Medulla oblongata (tissue), 1 donor: ENCODE data around the gene TIMELESS.
"Not testable (repeated sequence)": the region's sequence is repeated elsewhere in the genome, so short reads cannot be mapped to it uniquely, and the experiment has no call there.

ENCODE experiments used
- DNase-seq: peaks from one replicate; pipeline ENCODE4 v3.0.0-alpha.2; 2015; ENCODE audit errors: extremely low spot score

Gene TIMELESS

DNA sequence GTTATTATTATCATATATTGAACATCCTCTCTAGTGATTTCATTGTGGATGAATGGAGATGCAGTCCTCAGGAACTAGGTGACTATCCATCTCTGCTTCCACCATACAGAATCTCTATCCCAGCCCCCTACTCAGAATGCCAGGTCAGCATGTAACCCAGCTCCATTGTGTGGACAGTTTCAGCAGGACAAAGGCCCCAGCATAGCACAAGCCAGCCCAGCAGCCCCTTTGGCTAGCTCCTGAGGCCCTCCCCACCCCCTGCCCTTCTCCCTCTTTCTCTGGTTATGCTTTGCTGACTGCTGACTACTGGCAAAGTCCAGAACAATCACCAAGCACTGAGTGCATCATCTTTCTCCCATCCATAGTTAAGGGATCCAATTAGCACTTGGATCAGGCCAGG, 13.3 kb upstream of the TIMELESS start:
- DNase-seq = no peak

DNA sequence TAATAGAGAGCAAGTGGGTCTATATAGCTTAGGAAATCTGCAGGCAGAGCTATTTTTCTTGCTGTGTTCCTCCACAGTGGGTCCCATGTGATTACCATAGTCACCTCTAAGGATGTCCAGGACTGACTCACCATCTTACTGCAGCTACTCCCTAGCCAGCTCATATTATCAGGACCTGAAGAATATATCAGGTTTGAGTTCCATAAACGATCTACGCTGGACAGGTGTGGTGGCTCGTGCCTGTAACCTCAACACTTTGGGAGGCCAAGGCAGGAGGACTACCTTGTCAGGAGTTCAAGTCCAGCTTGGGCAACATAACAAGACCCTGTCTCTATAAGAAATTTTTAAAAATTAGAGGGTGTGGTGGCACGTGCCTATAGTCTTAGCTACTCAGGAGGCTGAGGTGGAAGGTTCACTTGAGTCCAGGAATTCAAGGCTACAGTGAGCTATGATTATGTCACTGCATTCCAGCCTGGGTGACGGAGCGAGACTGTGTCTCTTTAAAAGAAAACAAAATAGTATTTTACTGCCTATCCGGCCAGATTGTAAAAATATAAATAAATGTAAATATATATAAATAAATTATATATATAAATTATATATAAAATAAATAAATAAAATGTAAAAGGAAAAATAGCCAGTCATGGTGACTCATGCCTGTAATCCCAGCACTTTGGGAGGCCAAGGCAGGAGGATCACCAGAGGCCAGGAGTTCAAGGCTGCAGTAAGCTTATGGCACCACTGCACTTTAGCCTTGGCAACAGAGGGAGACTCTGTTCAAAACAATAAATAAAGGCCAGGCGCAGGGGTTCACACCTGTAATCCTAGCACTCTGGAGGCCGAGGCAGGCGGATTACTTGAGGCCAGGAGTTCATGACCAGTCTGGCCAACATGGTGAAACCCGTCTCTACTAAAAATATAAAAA, 12.3 kb upstream of the TIMELESS start:
- no peak for DNase-seq

DNA sequence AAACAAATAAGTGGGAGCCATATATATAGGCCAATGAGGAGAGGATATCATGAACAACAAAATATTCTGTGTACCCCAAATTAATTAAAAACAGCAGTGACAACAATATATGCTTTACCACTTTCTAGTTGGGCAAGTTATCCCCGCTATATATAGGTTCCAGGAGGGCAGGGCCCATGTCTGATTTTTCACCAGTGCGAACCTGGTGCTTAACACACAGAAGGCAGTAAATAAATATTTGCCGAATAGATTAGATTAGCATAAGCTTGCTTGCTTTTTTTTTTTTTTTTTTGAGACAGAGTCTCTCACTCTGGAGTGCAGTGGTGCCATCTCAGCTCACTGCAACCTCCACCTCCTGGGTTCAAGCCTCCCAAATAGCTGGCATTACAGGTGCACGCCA, 8.6 kb upstream of the TIMELESS start:
- DNase-seq = no peak

DNA sequence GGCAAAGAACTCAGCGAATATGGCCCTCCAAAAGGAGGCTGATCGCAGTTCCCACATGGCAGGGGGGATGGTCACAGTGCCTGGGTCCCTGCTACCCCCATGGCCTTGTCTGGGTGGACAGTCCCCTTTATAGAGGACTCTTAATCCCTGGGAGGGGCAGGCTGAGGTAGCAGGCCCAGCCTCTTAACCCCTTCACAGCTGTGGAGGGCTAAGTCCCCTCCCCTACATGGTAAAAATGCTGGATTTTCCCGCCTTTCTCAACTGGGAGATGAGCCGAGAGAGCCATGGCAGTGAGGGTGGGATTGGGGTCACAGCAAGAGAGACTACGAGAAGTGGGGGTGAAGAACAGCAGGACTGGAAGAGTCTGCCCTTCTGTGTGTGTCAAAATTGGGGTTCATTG, 5.3 kb upstream of the TIMELESS start, which contains the start of gene MIP:
MIP (minus strand) TSS at position 101 of the 400 bp plus-strand sequence; CDS start at position 57, 44 bp downstream.
- no peak for DNase-seq

DNA sequence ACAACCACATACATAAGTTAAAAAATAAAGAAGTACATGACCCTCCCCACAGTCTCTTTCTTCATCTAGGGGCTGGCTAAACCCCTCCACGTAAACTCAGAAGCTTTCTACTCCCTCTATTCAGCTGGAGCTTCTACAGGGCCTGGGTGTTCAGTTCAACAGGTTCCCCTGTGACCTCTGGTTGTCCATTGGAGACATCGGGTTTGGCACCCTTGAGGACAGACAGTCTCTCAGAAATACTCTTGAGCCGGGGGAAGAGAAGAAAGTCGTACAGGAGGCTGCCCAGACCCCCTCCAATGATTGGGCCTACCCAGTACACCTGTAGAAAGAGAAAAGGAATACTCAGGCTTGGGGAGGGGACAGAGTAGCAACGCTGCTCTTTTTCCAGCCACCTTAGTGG, 1.9 kb upstream of the TIMELESS start:
- no peak for DNase-seq

DNA sequence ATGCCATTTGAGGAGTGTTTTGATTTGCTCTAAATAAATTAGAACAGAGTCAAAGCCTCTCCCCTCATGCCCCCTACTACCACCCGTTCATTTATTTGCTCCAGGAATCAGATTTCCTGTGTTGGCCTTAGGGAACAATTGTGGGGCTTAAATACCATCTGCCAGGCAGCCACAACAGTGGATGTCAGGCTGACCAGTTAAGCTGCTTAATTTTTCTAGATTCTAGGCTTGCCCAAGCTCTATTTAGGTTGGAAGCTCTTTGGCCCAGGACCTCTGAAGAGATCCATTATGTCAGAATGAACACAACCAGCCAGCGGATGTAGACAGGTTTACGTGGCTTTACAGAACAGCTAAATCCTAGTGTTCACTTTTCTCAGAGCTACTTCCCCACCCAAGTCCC, 1.0 kb upstream of the TIMELESS start:
- no peak for DNase-seq

DNA sequence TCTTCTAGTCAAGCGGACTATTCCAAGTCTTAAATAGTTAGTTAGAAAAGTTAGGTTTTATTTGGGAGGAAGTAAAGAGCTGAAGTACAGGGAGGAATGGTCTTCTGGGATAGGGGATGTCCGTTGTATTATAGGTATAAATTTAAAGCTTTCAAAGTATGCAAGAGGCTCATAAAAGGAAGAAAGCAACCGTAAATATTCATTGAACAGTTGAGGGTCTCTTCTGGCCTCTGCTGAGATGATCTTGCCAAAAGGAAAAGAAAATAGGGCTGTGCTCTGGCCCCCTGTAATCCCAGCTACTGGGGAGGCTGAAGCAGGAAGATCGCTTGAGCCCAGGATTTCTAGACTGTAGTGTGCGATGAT, 377 bp upstream of the TIMELESS start:
- no peak for DNase-seq

DNA sequence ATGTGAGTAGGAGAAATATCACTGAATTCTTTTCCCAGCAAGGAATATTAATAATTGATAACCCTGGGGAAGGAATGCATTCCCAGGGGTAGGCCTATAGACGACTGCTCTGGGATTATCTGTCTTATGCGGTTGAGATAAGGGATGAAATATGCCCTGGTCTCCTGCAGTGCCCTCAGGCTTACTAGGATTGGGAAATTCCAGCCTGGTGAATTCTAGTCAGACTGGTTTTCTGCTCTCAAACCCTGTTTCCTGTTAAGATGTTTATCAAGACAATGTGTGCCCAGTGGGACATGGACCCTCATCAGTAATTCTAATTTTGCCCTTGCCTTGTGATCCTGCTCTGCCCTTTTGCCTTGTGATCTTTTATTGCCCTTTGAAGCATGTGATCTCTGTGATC, 6.0 kb downstream of the TIMELESS start:
- DNase-seq = not testable (repeated sequence)

DNA sequence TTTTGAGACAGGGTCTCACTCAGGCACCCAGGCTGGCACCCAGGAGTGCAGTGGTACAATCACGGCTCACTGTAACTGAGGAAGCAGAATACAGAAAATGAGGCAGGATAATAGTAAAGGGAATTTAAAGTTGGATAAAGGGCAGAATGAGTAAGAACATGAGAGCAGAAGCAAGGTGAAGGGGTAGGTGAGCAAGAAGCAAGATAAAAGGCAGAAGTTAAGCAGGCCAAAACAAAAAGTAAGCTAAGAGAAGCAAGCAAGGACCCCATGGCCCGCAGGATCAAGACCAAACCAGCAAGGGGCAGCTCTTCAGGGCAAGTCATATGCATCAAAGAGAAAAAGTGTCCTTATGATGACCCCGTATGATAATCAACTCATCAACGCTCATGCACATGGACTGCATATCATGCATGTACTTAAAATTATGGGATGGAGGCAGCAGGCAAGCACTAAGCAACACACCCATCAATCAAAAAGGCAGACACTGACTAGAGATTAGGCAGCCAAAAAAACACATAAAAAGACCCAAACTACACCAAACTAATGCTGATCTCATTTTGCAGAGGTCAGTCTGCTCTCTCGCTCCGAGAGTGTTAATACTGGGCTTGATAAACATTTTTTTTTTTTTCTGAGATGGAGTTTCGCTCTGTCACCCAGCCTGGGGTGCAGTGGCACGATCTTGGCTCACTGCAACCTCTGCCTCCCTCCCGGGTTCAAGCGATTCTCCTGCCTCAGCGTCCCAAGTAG, 11.6 kb downstream of the TIMELESS start:
- no peak for DNase-seq

DNA sequence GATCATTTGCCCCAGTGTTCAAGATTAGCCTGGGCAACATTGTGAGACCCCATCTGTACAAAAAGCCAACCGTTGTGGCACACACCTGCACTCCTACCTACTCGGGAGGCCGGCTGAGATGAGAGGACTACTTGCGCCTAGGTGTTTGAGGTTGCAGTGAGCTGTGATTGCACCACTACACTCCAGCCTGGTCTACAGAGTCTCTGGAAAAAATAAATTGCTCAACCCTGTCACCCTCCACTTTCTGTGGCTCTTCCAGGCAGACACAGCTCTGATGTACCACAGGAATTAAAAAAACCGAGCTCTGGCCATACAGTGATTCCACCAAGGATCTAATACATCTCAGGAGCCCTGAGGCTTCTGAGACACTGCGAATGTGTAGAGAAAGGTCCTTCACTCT, 14.4 kb downstream of the TIMELESS start:
- no peak for DNase-seq

DNA sequence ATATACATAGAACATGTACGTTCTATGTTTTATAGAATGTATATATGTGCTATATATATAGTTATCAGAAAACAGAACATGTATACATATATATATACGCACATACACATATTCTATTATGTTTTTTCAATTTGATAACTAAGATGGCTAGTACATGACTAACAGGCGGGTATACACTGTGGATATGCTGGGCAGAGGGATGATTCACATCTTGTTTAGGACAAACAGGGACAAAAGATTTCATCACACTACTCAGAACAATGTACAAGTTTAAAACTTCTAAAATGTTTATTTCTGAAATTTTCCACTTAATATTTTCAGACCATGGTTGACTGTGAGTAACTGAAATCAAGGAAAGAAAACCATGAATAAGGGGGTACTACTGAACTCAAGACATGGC, 17.4 kb downstream of the TIMELESS start:
- no peak for DNase-seq

DNA sequence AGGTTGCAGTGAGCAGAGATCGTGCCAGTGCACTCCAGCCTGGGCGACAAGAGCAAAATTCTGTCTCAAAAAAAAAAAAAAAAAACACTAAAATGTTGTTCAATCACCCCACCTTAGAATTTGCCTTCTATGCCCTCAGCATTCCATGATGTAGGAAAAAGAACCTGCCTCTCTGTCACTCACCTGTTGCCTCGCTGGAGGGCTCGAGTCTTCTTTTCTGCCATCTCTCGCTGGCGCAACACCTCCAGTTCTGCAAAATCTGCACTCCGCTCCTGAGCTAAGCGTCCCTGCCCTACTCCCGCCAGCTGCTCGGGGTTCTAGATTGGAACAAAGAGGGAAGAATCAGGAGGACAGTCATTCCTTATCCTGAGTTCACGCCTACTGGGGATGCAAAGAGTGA, 17.9 kb downstream of the TIMELESS start:
- no peak for DNase-seq

DNA sequence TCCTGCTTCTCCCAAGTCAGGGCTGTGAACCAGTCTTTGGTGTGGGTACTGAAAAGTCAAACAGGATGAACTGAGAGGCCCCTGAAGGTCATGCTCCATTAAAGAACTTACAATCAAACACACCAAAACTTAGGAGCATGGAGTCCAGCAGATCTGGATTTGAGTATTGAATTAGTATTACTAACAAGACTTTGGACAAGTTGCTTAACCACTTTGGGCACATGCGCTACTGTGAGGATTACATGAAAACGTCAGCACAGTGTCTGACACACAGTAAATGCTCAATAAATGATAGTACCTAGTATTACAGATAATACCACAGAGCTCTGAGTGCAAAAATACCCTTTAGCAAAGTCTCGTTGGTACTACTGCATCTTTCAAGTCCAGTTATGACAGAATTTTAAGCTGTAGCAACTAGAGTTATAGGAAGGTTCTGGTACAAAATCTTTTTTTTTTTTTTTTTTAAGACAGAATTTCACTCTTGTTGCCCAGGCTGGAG, 23.2 kb downstream of the TIMELESS start:
- no peak for DNase-seq

DNA sequence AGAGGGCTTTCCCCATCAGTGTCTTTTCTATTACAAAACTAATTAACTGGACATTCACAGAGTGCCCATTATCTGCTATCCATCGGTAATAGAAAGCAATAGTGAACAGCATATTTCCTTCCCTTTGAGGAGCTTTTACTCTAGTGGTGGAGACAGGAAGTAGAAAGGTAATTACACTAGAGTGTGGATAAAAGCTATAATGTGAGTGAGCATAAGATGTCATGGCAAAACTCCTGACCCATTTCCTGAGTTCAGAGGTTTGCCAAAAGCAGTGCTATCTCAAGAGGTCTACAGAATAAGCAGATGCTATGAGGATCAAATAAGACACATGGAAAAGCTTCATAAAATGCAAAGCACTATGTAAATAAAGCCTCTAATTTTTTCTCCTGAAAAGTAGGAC, 24.0 kb downstream of the TIMELESS start:
- DNase-seq = no peak

DNA sequence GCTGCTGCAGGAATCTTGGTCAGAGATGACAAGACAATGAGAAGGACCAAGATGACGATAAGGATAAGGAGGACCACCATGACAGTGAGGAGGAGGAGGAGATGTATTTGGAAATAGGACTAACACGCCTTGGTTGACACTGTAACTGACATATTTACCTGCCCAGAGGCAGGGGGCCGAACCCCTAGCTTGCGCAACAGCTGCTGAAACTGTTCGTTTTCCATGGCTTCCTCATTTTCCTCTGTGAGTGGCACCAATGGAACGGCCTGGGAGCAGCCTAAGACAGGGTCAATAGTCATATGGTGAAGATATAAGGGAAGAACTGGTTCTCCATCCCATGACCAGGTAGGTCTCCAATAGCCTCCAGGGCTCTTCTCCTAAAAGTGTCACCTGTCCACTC, 28.8 kb downstream of the TIMELESS start:
- DNase-seq = no peak

DNA sequence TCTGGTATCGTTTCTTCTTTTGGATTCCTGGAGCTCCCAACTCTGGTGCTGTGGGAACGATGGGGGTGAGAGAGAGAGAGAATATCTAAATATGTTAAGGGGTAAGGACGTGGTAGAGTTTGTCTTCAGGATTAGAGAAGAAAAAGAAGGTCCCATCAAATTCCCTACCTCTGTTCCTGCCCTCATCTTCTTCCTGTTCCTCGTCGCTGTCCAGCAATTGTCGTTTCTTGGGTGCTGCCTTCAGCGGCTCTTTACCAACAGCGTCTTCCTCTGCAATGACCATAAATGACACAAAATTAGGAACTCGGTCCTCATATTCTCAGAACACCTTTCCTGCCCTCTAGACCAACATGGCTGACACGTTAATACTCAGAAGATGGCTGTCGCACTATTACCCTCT, 31.5 kb downstream of the TIMELESS start:
- no peak for DNase-seq

DNA sequence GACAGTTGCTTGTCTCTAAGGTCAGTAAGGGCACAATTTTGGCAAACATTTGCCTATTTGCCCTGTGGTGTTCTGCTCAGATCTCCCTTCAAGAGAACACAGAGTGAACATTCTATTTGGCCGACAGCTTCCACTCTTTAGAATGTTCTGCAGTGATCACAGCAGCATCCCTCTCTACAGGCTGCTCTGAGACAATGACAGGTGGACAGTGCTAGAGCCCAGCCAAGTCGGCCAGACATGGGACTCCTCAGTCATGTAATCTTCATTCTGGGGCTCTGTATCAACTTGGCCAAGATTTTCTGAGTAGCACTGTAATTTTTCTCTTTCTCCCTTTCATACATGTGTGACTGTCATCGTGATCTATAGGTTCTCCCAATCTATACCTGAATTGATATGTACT, 34.8 kb downstream of the TIMELESS start:
- no peak for DNase-seq

DNA sequence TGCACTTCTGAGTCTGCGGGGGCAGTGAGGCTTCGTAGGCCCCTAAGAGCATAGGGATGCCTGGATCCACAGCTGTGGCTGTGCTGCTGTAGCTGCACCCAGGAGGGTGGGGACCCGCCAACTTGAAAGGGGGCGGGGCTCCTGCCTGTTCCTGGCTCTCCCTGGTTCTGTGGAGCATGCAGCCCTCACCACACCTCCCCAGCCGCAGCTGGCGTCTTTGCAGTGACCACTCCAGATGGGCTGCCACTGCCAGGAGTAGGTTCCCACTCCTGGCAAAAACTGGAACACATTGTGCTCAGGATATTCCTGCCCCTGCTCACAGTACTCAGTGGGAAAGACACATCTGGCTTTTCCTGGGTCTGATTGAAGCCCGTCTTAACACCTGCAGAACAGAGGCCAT, 35.8 kb downstream of the TIMELESS start:
- no peak for DNase-seq

DNA sequence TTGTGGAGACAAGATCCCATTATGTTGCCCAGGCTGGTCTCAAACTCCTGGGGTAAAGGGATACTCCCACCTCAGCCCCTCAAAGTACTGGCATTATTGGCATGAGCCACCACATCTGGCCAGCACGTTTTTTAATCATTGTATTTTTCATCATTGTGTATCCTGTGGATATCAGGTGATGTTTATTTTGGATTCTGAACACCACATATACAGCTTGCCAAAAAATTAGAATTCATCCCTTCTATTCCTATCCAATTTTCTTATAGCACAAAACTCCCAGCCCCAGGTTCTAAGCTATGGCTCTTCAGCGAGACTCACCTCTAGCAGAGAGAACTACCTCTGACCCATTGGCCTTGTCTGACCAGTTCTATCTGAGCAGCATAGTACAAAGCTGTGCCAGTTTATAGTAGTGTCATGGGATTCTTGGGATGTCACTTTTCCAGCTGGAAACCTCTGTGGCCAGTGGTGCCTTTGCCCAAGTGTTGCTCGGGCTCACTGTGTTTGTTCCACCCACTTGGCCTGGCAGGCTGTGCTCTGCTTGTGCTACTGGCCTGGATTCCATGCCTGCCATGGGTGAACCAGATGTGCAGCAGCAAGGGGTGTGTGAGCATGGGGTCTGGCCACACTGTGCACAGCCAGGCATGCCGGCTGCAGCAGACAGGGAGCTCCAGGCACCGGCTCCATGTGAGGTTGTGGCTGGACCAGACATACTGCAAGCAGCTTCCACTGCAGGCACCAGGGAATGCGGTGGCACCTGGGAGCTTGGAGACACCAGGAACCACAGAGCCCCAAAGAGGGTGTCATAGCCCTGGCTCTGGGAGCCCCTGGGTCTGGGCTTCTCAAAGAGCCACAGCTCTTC, 37.2 kb downstream of the TIMELESS start:
- DNase-seq = no peak

DNA sequence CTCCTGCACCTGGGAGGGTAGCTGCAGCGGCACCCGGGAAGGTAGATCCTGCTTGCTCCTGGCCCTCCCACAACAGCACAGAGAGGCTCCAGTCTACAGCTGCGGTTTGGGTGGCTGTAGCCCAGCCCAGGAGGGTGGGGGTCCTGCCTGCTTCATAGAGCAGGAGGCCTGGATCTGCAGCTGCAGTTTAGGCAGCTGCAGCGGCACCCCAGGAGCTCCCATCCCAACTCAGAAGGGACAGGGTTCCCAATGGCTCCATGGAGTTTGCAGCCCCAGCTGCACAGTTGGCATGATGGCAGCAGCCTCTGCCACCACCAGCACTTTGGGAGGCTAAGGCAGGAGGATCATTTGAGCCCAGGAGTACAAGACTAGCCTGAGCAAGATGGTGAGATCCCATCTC, 38.5 kb downstream of the TIMELESS start:
- DNase-seq = no peak

DNA sequence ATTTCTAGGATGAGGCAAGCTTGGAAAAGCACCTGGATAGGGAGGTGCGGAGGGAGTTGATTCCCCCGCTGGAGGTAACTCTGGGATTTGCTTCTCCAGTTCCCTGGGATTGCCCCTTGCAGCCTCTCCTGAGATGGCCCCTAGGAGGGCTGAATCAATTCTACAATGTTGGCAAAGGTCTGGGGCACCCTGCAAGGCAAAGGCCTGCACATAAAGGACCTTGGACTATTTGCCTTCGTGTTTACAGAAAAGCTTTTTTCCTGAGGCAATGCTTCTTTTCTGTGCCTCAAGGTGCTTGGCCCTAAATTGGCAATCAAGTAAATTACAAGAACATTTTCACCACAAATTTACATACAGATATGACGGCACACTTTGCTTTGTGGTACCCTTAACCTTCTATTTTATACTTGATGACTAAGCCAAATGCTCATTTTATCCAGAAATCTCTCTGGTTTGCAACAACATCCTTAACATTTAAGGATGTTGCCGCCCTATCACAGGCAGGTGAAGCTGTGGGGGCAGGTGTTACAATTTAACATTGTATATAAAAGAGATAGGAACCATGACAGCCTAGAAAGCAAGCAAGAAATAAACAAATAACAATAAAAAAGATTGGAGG, 40.3 kb downstream of the TIMELESS start:
- DNase-seq = no peak
